SKM-1 treated with dmso at 0.1 percent for 144 hours (cell line): Measurements from ENCODE around the gene ZPBP2.
"Not testable (repeated sequence)": the region's sequence is repeated elsewhere in the genome, so short reads cannot be mapped to it uniquely, and the experiment has no call there.

ENCODE experiments used
- DNase-seq: peaks from one replicate; lab custom pipeline; 2025; ENCODE audit not compliant: unreplicated experiment; lab: John Stamatoyannopoulos, UW

The ZPBP2 gene, protein sequence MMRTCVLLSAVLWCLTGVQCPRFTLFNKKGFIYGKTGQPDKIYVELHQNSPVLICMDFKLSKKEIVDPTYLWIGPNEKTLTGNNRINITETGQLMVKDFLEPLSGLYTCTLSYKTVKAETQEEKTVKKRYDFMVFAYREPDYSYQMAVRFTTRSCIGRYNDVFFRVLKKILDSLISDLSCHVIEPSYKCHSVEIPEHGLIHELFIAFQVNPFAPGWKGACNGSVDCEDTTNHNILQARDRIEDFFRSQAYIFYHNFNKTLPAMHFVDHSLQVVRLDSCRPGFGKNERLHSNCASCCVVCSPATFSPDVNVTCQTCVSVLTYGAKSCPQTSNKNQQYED

DNA sequence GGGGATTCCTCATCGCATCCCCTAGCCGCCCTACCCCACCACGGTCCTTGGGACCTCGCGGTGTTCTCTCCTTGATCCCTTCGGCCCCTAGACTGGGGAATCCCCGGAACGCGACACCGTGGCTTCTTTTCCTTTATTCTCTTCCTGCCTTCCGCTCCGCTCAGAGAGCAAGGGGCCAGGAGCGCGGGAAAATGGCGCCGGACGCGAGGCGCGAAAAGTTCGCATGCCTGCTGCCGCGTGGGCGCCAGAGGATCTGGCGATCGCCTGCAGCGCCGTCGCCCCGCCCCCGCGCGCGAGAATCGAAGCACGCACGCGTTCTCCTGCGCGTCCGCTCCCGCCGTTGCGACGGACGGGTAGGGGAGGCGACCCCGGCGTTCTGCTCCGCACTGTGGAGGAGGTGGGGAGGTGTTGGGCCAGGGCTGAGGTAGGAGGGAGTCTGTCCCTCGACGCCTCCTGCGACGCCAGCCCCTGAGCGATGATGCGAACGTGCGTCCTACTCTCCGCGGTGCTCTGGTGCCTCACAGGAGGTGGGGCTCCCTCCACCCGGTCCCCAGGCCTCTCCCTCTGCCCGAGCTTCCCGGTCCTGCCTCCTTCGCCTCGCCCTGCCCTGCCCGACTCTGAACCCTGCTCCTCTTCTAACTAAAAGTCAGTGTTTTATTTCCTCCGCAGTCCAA lies at the start of gene ZPBP2:
Gene ZPBP2, plus strand, starts transcription at position 323 of the 674 bp plus-strand sequence. Its CDS starts 153 bp downstream, at position 476.
- no peak for DNase-seq

DNA sequence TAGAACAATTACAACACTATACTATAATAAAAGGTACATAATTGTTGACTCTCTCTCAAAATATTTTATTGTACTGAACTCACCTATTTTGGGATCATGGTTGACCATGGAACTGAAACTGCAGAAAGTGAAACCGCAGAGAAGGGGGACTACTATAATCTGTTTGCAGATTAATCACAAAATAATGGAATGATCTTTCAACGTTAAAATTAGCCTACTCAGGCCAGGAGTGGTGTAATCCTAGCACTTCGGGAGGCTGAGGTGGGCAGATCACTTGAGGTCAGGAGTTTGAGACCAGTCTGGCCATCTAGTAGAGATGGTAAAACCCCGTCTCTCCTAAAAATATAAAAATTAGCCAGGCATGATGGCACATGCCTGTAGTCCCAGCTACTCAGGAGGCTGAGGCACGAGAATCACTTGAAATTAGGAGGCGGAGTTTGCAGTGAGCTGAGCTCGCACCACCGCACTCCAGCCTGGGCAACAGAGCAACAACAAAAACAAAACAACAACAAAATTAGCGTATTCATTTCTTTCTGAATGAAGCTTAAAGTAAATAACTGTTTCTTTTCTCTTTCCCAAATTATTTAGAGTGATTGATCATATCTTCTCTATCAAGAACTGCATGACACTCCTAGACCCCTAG lies 49.5 kb upstream of the ZPBP2 start:
- no peak for DNase-seq

DNA sequence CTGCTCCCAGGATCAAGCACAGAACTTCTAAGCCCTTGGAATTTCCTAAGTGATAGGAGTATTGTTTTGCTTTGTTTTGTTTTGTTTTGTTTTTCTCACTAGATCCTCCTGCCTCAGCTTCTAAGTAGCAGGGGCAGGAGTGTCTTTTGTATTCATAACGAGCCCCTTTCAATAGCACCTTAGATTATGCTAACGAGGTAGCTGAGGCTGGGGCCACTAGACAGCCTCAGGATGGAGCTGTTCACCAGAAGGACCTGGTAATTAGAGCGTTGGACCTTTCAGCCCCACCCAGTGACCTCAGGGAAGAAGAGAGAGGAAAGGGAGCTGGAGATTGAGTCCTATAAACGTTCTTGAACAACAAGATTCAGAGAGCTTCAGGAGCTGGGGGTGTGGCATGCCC lies 47.5 kb upstream of the ZPBP2 start:
- DNase-seq, result no peak

DNA sequence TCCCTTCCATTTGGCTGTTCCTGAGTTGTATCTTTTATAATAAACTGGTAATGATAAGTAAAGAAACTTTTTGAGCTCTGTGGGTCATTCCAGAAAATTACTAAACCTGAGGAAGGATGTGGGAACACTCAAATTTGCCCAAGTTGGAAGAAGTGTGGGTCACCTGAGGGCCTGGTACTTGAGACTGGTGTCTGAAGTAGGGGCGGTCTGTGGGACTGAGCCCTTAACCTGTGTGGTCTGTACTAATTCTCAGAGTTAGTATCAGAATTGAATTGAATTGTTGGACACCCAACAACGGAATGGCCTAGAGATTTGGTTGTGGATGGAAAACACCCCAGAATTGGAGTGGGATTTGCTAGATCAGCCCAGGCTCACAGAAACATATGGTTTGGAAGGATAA lies 47.0 kb upstream of the ZPBP2 start:
- DNase-seq, result no peak

DNA sequence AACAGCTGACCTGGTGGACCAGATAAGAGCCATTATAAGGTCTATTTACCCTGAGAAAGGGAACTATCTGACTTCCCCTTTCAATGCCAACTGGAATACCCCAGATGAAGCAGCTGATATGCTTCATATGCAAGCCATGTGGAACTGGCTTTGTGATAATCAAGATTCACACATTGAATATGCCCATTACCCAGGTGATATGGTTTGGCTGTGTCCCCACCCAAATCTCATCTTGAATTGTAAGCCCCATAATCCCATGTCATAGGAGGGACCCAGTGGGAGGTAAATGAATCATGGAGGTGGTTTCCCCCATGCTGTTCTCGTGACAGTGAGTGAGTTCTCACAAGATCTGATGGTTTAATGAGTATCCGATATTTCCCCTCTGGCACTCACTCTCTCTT lies 46.0 kb upstream of the ZPBP2 start:
- no peak for DNase-seq

DNA sequence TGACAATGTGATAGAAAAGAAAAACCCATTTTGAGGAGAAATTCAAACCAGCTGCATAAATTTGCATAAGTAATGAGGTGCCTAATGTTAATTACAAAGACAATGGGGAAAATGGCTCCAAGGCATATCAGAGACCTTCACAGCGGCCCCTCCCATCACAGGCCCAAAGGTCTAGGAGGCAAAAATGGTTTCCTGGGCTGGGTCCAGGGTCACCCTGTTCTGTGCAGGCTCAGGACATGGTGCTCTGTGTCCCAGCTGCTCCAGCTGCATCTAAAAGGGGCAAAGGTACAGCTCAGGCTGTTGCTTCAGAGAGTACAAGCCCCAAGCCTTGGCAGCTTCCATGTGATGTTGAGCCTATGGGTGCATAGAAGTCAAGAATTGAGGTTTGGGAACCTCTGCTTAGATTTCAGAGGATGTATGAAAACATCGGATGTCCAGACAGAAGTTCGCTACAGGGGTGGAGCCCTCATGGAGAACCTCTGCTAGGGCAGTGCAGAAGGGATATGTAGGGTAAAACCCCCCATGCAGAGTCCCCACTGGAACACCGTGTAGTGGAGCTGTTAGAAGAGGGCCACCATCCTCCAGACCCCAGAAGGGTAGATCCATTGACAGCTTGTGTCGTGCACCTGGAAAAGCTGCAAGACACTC lies 44.5 kb upstream of the ZPBP2 start:
- DNase-seq, result no peak

DNA sequence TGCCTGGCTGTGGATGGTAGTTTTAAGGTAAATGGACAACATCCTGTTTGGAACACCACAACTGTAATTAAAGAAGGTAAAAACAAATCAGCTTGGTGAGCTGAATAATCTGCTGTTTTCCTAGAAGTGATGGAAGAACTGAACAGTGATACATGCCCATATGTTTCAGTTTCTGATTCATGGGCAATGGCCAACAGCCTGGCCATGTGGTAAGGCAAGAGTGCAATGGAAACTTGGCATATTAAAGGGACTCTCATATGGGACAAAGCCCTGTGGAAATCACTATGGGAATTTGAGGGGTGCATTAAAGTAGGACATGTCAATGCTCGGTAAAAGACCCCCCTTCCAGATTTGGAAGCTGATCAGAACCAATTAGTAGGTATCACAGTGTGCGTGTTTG lies 41.7 kb upstream of the ZPBP2 start:
- no peak for DNase-seq

DNA sequence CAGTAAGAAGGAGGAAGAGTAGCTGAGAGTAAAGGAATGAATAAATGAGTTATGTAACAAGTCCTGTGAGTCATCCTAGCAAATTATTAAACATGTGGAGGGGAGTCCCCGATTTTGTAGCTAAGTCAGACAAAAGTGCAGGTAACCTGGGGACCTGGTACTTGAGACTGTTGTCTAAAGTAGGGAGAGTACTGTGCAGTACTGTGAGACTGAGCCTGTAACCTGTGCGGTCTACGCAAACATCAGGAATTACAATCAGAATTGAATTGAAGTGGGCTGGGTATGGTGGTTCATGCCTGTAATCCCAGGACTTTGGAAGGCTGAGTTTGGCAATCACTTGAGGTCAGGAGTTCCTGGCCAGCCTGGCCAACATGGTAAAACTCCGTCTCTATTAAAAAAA lies 39.6 kb upstream of the ZPBP2 start:
- no peak for DNase-seq

DNA sequence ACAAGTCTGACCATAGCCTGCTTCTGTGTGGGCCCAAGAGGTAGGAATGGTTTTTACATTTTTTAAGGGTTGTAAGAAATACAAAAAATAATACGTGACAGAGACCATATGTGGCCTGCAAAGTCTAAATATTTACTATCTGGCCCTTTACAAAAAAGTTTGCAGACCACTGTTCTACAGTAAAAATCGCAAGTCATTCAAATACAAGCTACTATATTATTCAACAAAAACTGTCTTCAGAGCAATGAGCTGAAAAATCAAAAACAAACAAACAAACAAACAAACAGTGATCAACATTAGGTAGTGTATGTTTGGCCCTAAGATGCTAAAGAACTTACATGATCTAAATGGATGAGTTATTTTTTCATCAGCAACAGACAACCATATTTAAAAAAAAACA lies 36.4 kb upstream of the ZPBP2 start:
- no peak for DNase-seq

DNA sequence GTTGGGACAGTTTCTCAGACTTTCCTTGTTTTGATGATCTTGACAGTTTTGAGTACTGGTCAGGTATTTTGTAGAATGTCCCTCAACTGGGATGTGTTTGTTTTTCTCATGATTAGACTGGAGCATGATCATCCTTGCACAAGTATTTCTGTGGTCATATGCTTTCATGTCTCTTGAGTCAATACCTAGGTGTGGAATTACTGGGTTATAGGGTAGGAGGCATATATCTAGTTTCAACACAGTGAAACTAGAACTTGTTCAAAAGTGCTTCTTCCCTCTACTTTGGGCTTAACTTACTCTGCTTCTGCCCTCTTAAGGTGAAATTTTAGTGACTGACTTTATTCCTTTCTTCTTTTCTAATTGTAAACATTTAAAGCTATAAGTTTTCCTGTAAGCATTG lies 34.0 kb upstream of the ZPBP2 start:
- DNase-seq, result no peak

DNA sequence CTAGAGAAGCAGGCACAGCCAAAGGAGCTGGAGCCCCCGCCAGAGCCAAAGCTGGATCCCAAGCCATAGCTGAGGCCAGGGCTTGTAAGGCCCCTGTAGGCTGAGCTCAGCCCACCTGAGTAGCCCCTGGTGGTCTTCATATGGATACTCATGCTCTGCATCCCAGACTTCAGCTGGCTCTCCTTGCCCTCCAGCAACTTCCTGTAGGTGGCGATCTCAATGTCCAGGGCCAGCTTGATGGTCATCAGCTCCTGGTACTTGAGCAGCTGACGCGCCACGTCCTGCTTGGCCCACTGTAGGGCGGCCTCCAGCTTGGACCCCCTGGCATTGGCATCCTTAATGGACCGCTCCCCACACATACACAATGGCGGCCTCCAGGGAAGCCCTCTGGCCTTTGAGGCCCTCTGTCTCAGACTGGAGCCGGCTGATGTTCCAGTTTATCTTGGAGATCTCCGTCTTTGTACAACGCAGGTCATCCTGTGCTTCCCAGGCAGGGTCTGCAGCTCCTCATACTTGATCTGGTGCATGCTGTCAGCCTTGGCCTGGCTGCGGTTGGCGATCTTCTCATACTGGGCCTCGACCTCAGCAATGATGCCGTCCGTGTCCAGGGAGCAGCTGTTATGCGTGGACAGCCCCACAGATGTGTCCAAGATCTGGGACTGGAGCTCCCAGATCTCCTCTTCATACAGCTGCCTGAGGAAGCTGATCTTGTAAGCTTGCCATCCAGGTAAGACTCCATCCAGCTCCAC lies 32.8 kb upstream of the ZPBP2 start:
- no peak for DNase-seq

DNA sequence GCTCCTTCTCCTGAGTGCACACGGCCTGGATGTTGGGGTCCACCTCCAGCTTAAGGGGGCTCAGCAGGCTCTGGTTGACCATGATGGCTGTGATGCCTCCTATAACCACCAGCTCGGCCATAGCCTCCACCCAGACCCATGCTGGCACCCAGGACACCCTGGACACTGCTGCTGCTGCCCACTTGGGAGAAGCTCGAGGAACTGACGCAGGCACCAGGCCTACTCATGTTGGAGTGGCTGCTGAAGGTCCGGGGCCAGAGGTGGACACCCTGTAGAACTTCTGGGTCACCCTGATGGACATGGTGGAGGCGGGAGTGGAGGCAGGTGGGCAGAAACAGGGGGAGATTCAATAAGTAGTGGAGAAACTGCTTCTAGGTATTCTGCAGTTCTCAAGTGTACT lies 31.9 kb upstream of the ZPBP2 start:
- DNase-seq, result no peak

DNA sequence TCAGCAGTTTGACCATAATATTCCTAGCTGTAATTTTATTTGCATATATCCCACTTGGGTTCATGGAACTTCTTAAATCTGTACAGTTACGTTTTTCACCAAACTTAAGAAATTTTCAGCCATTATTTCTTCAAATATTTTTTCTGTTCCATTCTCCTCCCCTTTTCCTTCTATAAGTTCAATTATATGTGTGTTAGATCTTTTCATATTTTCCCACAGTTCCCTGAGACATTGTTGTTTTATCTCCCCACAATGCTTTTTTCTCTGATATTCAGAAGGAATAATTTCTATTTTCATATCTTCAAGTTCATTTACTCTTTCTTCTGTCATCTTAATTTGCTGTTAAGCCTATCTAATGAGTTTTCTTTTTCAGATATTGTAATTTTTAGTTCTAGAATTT lies 29.9 kb upstream of the ZPBP2 start:
- no peak for DNase-seq

DNA sequence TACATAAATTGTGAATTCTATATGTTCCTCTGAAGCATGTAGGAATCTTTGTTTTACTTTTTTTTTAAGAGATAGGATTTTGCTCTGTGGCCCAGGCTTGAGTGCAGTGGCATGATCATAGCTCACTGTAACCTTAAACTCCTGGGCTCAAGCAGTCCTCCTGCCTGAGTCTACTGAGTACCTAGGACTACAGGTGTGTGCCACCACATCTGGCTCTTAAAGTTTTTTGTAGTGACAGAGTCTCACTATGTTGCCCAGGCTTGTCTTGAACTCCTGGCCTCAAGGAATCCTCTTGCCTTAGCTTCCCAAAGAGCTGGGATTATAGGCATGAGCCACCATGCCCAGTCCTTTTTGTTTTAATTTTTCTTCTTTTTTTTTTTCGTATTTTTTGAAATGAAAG lies 29.2 kb upstream of the ZPBP2 start:
- DNase-seq, result no peak

DNA sequence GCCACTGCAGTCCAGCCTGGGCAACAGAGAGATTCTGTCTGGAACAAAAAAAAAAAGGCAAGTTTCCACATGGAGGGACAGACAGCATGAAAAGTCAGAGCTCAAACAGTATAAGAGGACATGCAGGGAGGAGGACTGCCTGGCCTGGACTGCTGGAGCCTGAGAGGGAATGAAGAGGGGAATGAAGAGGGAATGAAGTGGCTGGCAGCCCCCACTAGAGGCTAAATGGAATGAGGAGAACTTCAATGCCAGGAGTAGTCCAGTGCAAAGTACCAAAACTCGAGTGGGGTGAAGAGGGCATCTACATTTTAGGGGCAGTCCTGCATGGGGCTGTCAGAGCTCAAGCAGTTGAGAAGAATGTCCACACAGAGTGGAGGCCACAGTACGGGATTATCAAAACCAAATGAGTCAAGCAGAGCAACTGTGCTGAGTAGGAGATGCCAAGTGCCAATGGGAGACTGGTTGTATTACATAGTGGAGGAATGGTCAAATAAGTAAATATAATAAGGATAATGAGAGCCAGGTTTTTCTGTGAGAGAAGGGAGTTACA lies 26.8 kb upstream of the ZPBP2 start:
- no peak for DNase-seq

DNA sequence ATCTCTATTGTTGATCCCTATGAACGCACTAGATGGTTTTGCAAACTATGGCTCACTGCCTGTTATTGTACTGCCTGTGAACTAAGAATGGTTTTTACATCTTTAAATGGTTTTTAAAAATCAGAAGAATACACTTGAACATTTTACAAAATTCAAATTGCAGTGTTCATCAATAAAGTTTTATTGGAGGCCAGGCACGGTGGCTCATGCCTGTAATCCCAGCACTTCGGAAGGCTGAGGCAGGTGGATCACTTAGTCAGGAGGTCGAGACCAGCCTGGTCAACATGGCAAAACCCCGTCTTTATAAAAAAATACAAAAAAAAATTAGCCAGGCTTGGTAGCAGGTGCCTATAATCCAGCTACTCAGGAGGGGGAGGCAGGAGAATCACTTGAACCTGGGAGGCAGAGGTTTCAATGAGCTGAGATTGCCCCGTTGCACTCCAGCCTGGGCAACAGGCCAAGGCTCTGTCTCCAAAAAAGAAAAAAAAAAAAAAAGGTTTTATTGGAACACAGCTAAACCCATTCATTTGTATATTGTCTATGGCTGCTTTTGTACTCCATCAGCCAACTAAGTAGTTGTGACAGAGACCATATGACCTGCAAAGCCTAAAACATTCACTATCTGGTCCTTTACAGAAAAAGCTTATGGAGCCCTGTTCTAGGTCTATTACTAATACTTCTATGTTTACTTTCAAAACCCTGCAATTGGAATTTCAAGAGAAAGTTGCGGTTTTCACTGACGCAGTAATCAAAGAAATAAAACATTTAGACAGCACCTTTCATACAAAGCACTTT lies 22.8 kb upstream of the ZPBP2 start:
- no peak for DNase-seq

DNA sequence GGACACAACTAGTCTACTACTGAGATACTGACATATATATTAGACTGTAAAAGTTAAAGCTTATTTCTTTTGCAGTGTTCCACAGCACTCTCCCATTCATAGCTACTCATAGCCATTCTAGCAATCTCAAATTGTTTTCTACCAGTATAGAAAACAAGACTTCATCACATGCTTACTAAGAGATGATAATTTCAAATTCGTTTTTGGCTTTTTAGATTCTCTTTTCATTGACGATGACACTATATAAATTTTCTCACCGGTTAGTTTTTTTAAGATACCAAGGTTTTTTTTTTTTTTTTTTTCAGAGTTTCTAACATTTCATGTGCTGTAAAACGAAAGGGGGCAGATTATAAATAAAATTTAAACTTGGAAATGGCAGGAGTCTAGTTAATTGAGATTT lies 21.8 kb upstream of the ZPBP2 start:
- DNase-seq, result no peak

DNA sequence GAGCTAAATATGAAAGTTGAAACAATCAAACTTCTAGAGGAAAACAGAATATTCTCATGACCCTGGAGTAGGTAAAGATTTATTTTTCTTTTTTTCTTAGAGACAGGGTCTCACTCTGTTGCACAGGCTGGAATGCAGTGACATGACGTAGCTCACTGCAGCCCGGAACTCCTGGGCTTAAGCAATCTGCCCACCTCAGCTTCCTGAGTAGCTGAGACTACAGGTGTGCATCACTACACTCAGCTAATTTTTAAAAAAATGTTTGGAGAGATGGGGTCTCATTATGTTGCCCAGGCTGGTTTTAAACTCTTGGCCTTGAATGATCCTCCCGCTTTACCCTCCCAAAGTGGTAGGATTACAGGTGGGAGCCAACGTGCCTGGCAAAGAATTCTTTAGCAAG lies 19.4 kb upstream of the ZPBP2 start:
- DNase-seq, result no peak

DNA sequence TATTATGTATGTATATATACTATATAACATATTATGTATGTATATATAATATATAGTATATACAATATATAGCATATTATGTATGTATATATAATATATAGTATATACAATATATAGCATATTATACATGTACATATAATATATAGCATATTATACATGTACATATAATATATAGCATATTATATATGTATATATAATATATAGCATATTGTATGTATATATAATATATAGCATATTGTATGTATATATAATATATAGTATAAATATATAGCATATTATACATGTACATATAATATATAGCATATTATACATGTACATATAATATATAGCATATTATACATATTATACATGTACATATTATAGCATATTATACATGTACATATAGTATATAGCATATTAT lies 17.8 kb upstream of the ZPBP2 start:
- not testable (repeated sequence) for DNase-seq

DNA sequence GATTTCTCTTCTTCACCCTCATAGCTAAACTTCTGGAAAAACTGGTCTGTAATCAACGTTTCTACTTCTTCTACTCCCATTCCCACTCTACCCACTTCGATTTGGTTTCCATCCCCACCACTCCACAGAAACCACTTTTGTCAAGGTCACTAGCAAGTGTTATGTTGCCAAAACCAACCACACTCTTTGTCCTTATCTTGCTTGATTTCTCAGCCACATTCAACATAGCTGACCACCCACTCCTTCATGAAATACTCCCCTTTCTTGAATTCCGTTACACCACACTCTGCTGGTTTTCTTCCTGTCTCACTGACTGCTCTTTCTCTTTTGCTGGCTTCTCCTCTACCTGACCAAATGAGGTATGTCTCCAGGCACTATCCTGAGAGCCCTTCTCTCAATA lies 15.8 kb upstream of the ZPBP2 start:
- DNase-seq, result no peak
